Neuronal stem cell (in vitro differentiated cells): ENCODE results near the gene TMC8.

Experiments
- DNase-seq: peaks from one replicate; pipeline ENCODE4 v3.0.0-alpha.2; 2013; ENCODE audit warnings: low spot score
- H2AFZ ChIP-seq: one replicate; pipeline ENCODE4 v1.6.1; 2013; ENCODE audit warnings: mild to moderate bottlenecking, low read length, inconsistent platforms
- H2AK5ac ChIP-seq: 2 replicates; pipeline ENCODE4 v1.6.1; 2013; ENCODE audit warnings: low read depth, mild to moderate bottlenecking, inconsistent platforms, low read length, moderate library complexity, mixed read lengths
- H2BK120ac ChIP-seq: 2 replicates; pipeline ENCODE4 v1.6.1; 2013; ENCODE audit warnings: low read depth, mild to moderate bottlenecking, inconsistent platforms, low read length, moderate library complexity, mixed read lengths
- H2BK12ac ChIP-seq: one replicate; pipeline ENCODE4 v1.6.1; 2013; ENCODE audit warnings: low read length, inconsistent platforms
- H2BK15ac ChIP-seq: 2 replicates; pipeline ENCODE4 v1.6.1; 2013; ENCODE audit warnings: mild to moderate bottlenecking, low read length, inconsistent platforms, mixed read lengths
- H2BK5ac ChIP-seq: one replicate; pipeline ENCODE4 v1.6.1; 2013; ENCODE audit warnings: inconsistent platforms, mild to moderate bottlenecking, low read length, moderate library complexity
- H3K14ac ChIP-seq: one replicate; pipeline ENCODE4 v1.6.1; 2013; ENCODE audit warnings: low read length, inconsistent platforms
- H3K18ac ChIP-seq: 2 replicates; pipeline ENCODE4 v1.6.1; 2013; ENCODE audit warnings: low read length, inconsistent platforms
- H3K23ac ChIP-seq: 2 replicates; pipeline ENCODE4 v1.6.1; 2013; ENCODE audit warnings: low read depth, mild to moderate bottlenecking, mixed read lengths, low read length, inconsistent platforms; ENCODE audit not compliant: poor library complexity
- H3K27ac ChIP-seq: replicated peaks from 3 replicates; pipeline ENCODE4 v1.5.1; 2013; ENCODE audit warnings: low read length, inconsistent platforms
- H3K27me3 ChIP-seq, 3 experiments: 2 replicates each; pipeline ENCODE4 v1.6.1; 2013; ENCODE audit warnings: low read length in 3 of 3, mild to moderate bottlenecking in 2 of 3, inconsistent platforms in 1 of 3, low read depth in 1 of 3, mixed read lengths in 1 of 3, moderate library complexity in 1 of 3; ENCODE audit not compliant: control insufficient read depth in 3 of 3, insufficient read depth in 3 of 3
- H3K36me3 ChIP-seq, 2 donors: replicated peaks in 1 of 2; 2 replicates each; pipeline ENCODE4 v1.6.1; 2013; ENCODE audit warnings: low read length in 2 of 2; ENCODE audit not compliant: control insufficient read depth in 2 of 2, insufficient read depth in 2 of 2
- H3K4ac ChIP-seq: 2 replicates; pipeline ENCODE4 v1.6.1; 2013; ENCODE audit warnings: inconsistent platforms, mild to moderate bottlenecking, low read length, moderate library complexity
- H3K4me1 ChIP-seq, 2 donors: 1 replicate in 1 of 2; 2 replicates in 1 of 2; pipeline ENCODE4 v1.6.1; 2013; ENCODE audit warnings: low read length in 2 of 2, low read depth in 1 of 2; ENCODE audit not compliant: control insufficient read depth in 2 of 2, insufficient read depth in 1 of 2
- H3K4me2 ChIP-seq: one replicate; pipeline ENCODE4 v1.6.1; 2013; ENCODE audit warnings: mild to moderate bottlenecking, low read length, inconsistent platforms; ENCODE audit not compliant: insufficient read depth, poor library complexity, severe bottlenecking
- H3K4me3 ChIP-seq, 2 donors: 2 replicates each; pipeline ENCODE4 v1.5.1; 2013; ENCODE audit warnings: low read length in 2 of 2, mild to moderate bottlenecking in 2 of 2, inconsistent platforms in 1 of 2, moderate library complexity in 1 of 2
- H3K79me1 ChIP-seq: one replicate; pipeline ENCODE4 v1.6.1; 2013; ENCODE audit warnings: low read depth, mild to moderate bottlenecking, inconsistent platforms, low read length, moderate library complexity
- H3K9ac ChIP-seq: one replicate; pipeline ENCODE4 v1.6.1; 2013; ENCODE audit warnings: mild to moderate bottlenecking, low read depth, low read length, inconsistent platforms; ENCODE audit not compliant: poor library complexity
- H3K9me3 ChIP-seq, 2 donors: replicated peaks in 1 of 2; 2 replicates each; pipeline versions ENCODE3 to v1.6.1; 2013; ENCODE audit warnings: low read length in 2 of 2, mild to moderate bottlenecking in 2 of 2, inconsistent platforms in 1 of 2, low read depth in 1 of 2, mixed read lengths in 1 of 2, moderate library complexity in 1 of 2; ENCODE audit not compliant: control insufficient read depth in 2 of 2, insufficient read depth in 1 of 2
- H4K8ac ChIP-seq: one replicate; pipeline ENCODE4 v1.6.1; 2013; ENCODE audit warnings: low read depth, mild to moderate bottlenecking, inconsistent platforms, low read length, moderate library complexity
- H4K91ac ChIP-seq: one replicate; pipeline ENCODE4 v1.6.1; 2013; ENCODE audit warnings: low read length, low read depth, mild to moderate bottlenecking, inconsistent platforms; ENCODE audit not compliant: poor library complexity
- WGBS, 2 donors: extraction: QIAGEN DNeasy Blood & Tissue Kit; methylation state at CpG; one replicate each; pipeline ENCODE4 v1.1.7; 2013; ENCODE audit warnings: missing lambda C conversion rate in 2 of 2, mixed read lengths in 1 of 2; ENCODE audit not compliant: insufficient read length in 2 of 2, insufficient replicate concordance in 1 of 2; ENCODE audit errors: extremely low coverage in 2 of 2; 5-methylcytosine and 5-hydroxymethylcytosine counted together

Gene TMC8

GRCh38 chr17:78109489-78109761 lies 21.1 kb upstream of the TMC8 start:
- Histone ChIP-seq H3K4ac (no peak overlapping the region), H3K23ac (peak overlapping the region; percentile 80), H3K18ac (no peak overlapping the region), H2BK12ac (no peak overlapping the region), H2BK15ac (no peak overlapping the region), H2AK5ac (no peak overlapping the region), H2AFZ (no peak overlapping the region), H4K91ac (no peak overlapping the region), H2BK5ac (peak overlapping the region; percentile 75), H3K4me1 (no peaks in the 10 kb centered on the region), H3K4me2 (no peak overlapping the region), H2BK120ac (no peak overlapping the region), H4K8ac (no peak overlapping the region), H3K9ac (no peak overlapping the region), H3K9me3 (no peaks in the 10 kb centered on the region), H3K27ac (no peak overlapping the region), H3K14ac (no peak overlapping the region), H3K79me1 (peaks cover 2% of the 10 kb centered on the region), H3K27me3 (no peaks in the 10 kb centered on the region), H3K4me3 (no peak overlapping the region), H3K36me3 (peaks cover 9 to 45% of the 10 kb centered on the region in 2 donors)
- no peak for DNase-seq
- WGBS, 2 donors: no CpG with 5 or more reads among the region's 9 CpGs

GRCh38 chr17:78110363-78111015 lies 20.1 kb upstream of the TMC8 start:
- WGBS, 2 donors: no CpG with 5 or more reads among the region's 22 CpGs
- no peak for DNase-seq
- no peak overlapping the region for H2BK12ac ChIP-seq
- H2AFZ ChIP-seq: no peak overlapping the region
- no peak overlapping the region for H2BK5ac ChIP-seq
- no peak overlapping the region for H3K4me3 ChIP-seq
- no peak overlapping the region for H3K4ac ChIP-seq
- no peak overlapping the region for H3K23ac ChIP-seq
- peaks cover 2% of the 10 kb centered on the region for H3K79me1 ChIP-seq
- no peak overlapping the region for H4K8ac ChIP-seq
- no peaks in the 10 kb centered on the region for H3K27me3 ChIP-seq
- no peak overlapping the region for H3K4me2 ChIP-seq
- H3K9ac ChIP-seq: no peak overlapping the region
- H2AK5ac ChIP-seq: no peak overlapping the region
- no peak overlapping the region for H2BK15ac ChIP-seq
- H4K91ac ChIP-seq: no peak overlapping the region
- no peak overlapping the region for H3K14ac ChIP-seq
- no peak overlapping the region for H2BK120ac ChIP-seq
- no peaks in the 10 kb centered on the region for H3K4me1 ChIP-seq
- no peak overlapping the region for H3K18ac ChIP-seq
- no peaks in the 10 kb centered on the region for H3K9me3 ChIP-seq
- H3K27ac ChIP-seq: no peak overlapping the region
- peaks cover 5 to 35% of the 10 kb centered on the region in 2 donors for H3K36me3 ChIP-seq

DNA sequence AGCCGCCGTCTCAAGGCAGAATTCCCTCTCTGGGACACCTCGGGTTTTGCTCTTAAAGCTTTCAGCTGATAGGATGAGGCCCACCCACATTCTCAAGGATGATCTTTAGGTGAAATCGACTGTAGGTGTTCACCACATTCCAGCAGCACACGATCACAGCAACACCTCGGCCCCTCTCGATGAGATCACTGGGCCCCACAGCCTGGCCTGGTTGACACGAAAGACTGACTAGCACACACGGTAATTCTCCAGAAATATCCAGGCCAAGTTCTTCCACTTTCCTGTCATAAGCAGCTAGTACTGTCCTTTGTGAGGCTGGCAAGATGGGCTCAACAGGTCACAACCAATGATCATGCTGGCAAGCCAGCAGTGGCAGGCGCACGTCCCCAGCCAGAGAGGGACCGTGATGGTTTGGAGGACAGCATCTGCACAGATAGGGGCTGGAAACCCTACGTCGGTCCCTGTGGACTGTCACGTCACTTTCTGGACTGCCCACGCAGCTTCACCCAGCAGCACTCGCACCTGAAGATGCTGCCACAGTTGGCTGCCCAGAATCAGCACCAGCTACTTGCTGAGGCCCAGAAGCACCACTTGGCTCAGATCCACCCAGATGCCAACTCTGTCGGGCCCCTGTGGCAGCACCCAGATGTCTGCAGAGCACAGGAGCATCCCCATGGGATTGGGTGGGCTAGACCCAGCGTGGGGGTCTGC lies 19.4 kb upstream of the TMC8 start:
- peak overlapping the region; percentile 39 for H2AK5ac ChIP-seq
- H3K14ac ChIP-seq: no peak overlapping the region
- H2BK12ac ChIP-seq: no peak overlapping the region
- peak overlapping the region; percentile 46 for H4K91ac ChIP-seq
- H2BK15ac ChIP-seq: no peak overlapping the region
- H3K27me3 ChIP-seq: no peaks in the 10 kb centered on the region
- peak overlapping the region; percentile 13 for H2BK120ac ChIP-seq
- H3K18ac ChIP-seq: no peak overlapping the region
- no peak overlapping the region for H3K27ac ChIP-seq
- peaks cover 4 to 28% of the 10 kb centered on the region in 2 donors for H3K36me3 ChIP-seq
- no peak for DNase-seq
- H3K9me3 ChIP-seq: no peaks in the 10 kb centered on the region
- H2BK5ac ChIP-seq: no peak overlapping the region
- H3K4me1 ChIP-seq: no peaks in the 10 kb centered on the region
- peaks cover 2% of the 10 kb centered on the region for H3K79me1 ChIP-seq
- peak overlapping the region; percentile 66 for H4K8ac ChIP-seq
- H3K4me3 ChIP-seq: no peak overlapping the region
- H3K4ac ChIP-seq: no peak overlapping the region
- peak overlapping the region; percentile 30 for H3K9ac ChIP-seq
- WGBS, 2 donors: no CpG with 5 or more reads among the region's 19 CpGs
- no peak overlapping the region for H3K4me2 ChIP-seq
- H2AFZ ChIP-seq: no peak overlapping the region
- peak overlapping the region; percentile 14 for H3K23ac ChIP-seq

- Histone ChIP-seq H3K9ac (peak overlapping the region; percentile 18), H3K36me3 (peaks cover 2 to 20% of the 10 kb centered on the region in 2 donors), H3K27me3 (no peaks in the 10 kb centered on the region)
These were observed 18.6 kb upstream of the TMC8 start for GRCh38 chr17:78111727-78112517.

More at GRCh38 chr17:78111727-78112517, 18.6 kb upstream of the TMC8 start:
- Histone ChIP-seq H3K4me3 (no peak overlapping the region), H2AK5ac (peak overlapping the region; percentile 99), H2BK15ac (no peak overlapping the region), H2BK12ac (no peak overlapping the region), H3K4me2 (no peak overlapping the region), H3K4ac (peak overlapping the region; percentile 31), H3K4me1 (no peaks in the 10 kb centered on the region), H3K23ac (peak overlapping the region; percentile 40), H3K79me1 (peaks cover 2% of the 10 kb centered on the region), H2BK120ac (peak overlapping the region; percentile 13), H4K8ac (peak overlapping the region; percentile 32), H4K91ac (no peak overlapping the region), H3K9me3 (no peaks in the 10 kb centered on the region), H2BK5ac (no peak overlapping the region), H2AFZ (no peak overlapping the region), H3K27ac (no peak overlapping the region), H3K18ac (no peak overlapping the region), H3K14ac (no peak overlapping the region)
- no CpG with 5 or more reads among the region's 28 CpGs for WGBS, 2 donors
- DNase-seq: no peak
